GM18508 (cell line): ENCODE data around the gene ANAPC13.

Source experiments
- ATAC-seq: cut with Tn5 transposase; IDR thresholded peaks from one replicate; pipeline ENCODE4 v1.9.1; 2021; ENCODE audit warnings: moderate number of reproducible peaks; ENCODE audit not compliant: insufficient read depth, unreplicated experiment

ANAPC13 gene

GRCh38 chr3:134457376-134458074, 28.3 kb downstream of the ANAPC13 start:
- no peak for ATAC-seq

- ATAC-seq, result no peak
Observed at GRCh38 chr3:134453631-134454030, 32.2 kb downstream of the ANAPC13 start.

- no peak for ATAC-seq
Observed at GRCh38 chr3:134449951-134450350, 35.8 kb downstream of the ANAPC13 start.

GRCh38 chr3:134449277-134449676, 36.5 kb downstream of the ANAPC13 start:
- ATAC-seq, result no peak

- ATAC-seq, result no peak
Observed at GRCh38 chr3:134448664-134449063, 37.1 kb downstream of the ANAPC13 start.

- no peak for ATAC-seq
Observed at GRCh38 chr3:134447351-134447750, 38.4 kb downstream of the ANAPC13 start.

GRCh38 chr3:134446800-134447199, 39.0 kb downstream of the ANAPC13 start:
- no peak for ATAC-seq

- no peak for ATAC-seq
Observed at GRCh38 chr3:134445636-134446035, 40.1 kb downstream of the ANAPC13 start.

- no peak for ATAC-seq
Observed at GRCh38 chr3:134445095-134445494, 40.7 kb downstream of the ANAPC13 start.

- no peak for ATAC-seq
Observed at GRCh38 chr3:134441821-134442220, 44.0 kb downstream of the ANAPC13 start.

- ATAC-seq, result no peak
Observed at GRCh38 chr3:134441321-134441720, 44.5 kb downstream of the ANAPC13 start.

- ATAC-seq, result no peak
Observed at GRCh38 chr3:134437211-134437752, 48.5 kb downstream of the ANAPC13 start.

- ATAC-seq, result no peak
Observed at GRCh38 chr3:134432236-134432635, 53.5 kb downstream of the ANAPC13 start.

GRCh38 chr3:134430950-134431445, 54.8 kb downstream of the ANAPC13 start:
- ATAC-seq, result no peak

GRCh38 chr3:134430174-134430573, 55.6 kb downstream of the ANAPC13 start:
- ATAC-seq, result no peak

- ATAC-seq, result no peak
Observed at GRCh38 chr3:134428401-134428800, 57.4 kb downstream of the ANAPC13 start.
